ENCODE measurements around the gene PPFIBP1.

PPFIBP1 gene

DNA sequence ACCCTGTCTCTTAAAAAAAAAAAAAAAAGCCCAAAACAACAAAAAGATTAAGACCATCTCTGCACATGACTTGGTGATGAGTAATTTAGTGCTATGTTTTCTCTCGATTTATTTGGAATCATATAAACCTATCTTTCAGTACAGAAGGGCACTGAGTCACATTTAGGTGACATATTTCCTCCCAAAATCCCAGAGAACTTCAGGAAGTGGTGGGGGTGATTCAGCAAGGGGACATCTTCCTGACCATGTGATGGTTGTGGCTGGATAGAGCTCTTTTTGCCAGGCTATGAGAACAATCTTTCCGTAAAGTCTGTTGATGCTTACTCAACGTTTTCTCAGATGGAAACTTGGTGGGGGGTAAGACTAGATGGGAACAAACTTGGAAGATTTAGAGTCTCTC is 50.0 kb downstream of the PPFIBP1 start:
- DNase-seq: no peak
- CTCF ChIA-PET: interaction anchor here (0.7 to 1.7 kb wide), 5 partner anchors 9 to 137 kb away, joined by 3 to 4 read pairs (median 3); no protein-coding TSS in a partner anchor

DNA sequence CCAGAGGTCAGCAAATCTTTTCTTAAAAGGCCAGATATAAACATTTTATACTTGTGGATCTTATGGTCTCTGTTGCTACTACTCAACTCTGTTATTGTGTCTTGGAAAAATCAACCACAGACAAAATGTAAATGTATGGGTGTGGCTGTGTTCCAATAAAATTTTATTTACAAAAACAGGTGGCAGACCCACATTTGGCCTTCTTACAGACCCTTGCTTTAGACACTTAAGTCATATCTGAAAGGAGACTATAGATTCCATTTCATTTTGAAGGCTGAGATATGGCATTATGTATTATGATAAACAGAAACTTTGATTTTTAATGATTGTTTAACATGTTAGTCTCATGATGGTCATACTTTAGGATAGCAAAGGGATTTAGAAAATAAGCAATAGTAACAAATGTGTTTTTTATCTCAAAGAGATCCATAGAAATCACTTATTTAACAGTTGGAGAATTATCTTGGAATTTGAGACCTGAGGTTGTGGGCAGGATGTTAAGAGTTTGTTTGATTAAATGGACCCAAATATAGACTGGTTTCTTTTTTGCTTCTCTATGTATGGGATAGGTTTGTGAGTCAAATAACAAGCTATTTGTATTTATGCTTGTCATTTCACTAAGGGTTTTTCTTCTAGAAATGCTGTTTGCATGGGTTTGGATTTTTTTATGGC is 51.2 kb downstream of the PPFIBP1 start:
- CTCF ChIA-PET: interaction anchor here (0.8 to 1.7 kb wide), 6 partner anchors 26 to 138 kb away, joined by 3 to 4 read pairs (median 3); partner anchors contain the start of gene PPFIBP1

More for the DNA sequence above, 50.0 kb downstream of the PPFIBP1 start:
- no peak overlapping the region for H3K27ac ChIP-seq (ENCODE audit: insufficient read depth in 1 of 2, low read depth in 1 of 2, low read length in 2 of 2, poor library complexity in 1 of 2, severe bottlenecking in 2 of 2)
- POLR2A ChIA-PET: no interaction called here
- H3K4me3 ChIP-seq (ENCODE audit: control insufficient read depth in 1 of 7, extremely low read depth in 1 of 7, insufficient read depth in 4 of 7, low read depth in 2 of 7, low read length in 6 of 7): no peak overlapping the region
- H3K9me3 ChIP-seq (ENCODE audit: control extremely low read depth in 1 of 5, control insufficient read depth in 4 of 5, insufficient read depth in 2 of 5, low read depth in 1 of 5, low read length in 4 of 5): no peaks in the 10 kb centered on the region
- peaks cover 0 to 6% (median 3%) of the 10 kb centered on the region in 4 experiments for H3K36me3 ChIP-seq (ENCODE audit: control insufficient read depth in 4 of 4, insufficient read depth in 4 of 4, low read length in 3 of 4)
- peaks cover 0 to 14% (median 5%) of the 10 kb centered on the region in 4 experiments for H3K4me1 ChIP-seq (ENCODE audit: control extremely low read depth in 1 of 4, control insufficient read depth in 4 of 4, insufficient read depth in 4 of 4, low read length in 3 of 4)
- WGBS (ENCODE audit: insufficient coverage): 37% methylated on average over 2 of the region's 3 CpGs
- H3K27me3 ChIP-seq (replicated peaks in 2 of 5; ENCODE audit: control insufficient read depth in 4 of 5, insufficient read depth in 5 of 5, low read length in 4 of 5): no peaks in the 10 kb centered on the region

GRCh38 chr12:27575762-27576118 is 51.7 kb downstream of the PPFIBP1 start:
- Histone ChIP-seq H3K9me3 (ENCODE audit: control extremely low read depth in 1 of 5, control insufficient read depth in 4 of 5, insufficient read depth in 2 of 5, low read depth in 1 of 5, low read length in 4 of 5) (no peaks in the 10 kb centered on the region), H3K27me3 (replicated peaks in 2 of 5; ENCODE audit: control insufficient read depth in 4 of 5, insufficient read depth in 5 of 5, low read length in 4 of 5) (no peaks in the 10 kb centered on the region), H3K4me3 (ENCODE audit: control insufficient read depth in 1 of 7, extremely low read depth in 1 of 7, insufficient read depth in 4 of 7, low read depth in 2 of 7, low read length in 6 of 7) (no peak overlapping the region), H3K27ac (ENCODE audit: insufficient read depth in 1 of 2, low read depth in 1 of 2, low read length in 2 of 2, poor library complexity in 1 of 2, severe bottlenecking in 2 of 2) (no peak overlapping the region), H3K4me1 (ENCODE audit: control extremely low read depth in 1 of 4, control insufficient read depth in 4 of 4, insufficient read depth in 4 of 4, low read length in 3 of 4) (peaks cover 0 to 14% (median 5%) of the 10 kb centered on the region in 4 experiments), H3K36me3 (ENCODE audit: control insufficient read depth in 4 of 4, insufficient read depth in 4 of 4, low read length in 3 of 4) (peaks cover 2 to 12% (median 7%) of the 10 kb centered on the region in 4 experiments)
- DNase-seq: no peak
- POLR2A ChIA-PET: interaction anchor here (0.6 kb wide), 1 partner anchor 510 kb away, joined by 3 read pairs; no protein-coding TSS in a partner anchor
- WGBS (ENCODE audit: insufficient coverage): no CpG with 5 or more reads among the region's 2 CpGs
- CTCF ChIA-PET: interaction anchor here (0.8 to 1.3 kb wide), 5 partner anchors 11 to 52 kb away, joined by 3 to 4 read pairs (median 3); partner anchors contain the start of gene PPFIBP1

More for the DNA sequence above, 51.2 kb downstream of the PPFIBP1 start:
- H3K9me3 ChIP-seq (ENCODE audit: control extremely low read depth in 1 of 5, control insufficient read depth in 4 of 5, insufficient read depth in 2 of 5, low read depth in 1 of 5, low read length in 4 of 5): no peaks in the 10 kb centered on the region
- H3K4me3 ChIP-seq (ENCODE audit: control insufficient read depth in 1 of 7, extremely low read depth in 1 of 7, insufficient read depth in 4 of 7, low read depth in 2 of 7, low read length in 6 of 7): no peak overlapping the region
- POLR2A ChIA-PET: interaction anchor here (0.6 kb wide), 1 partner anchor 509 kb away, joined by 3 read pairs; no protein-coding TSS in a partner anchor
- H3K27ac ChIP-seq (ENCODE audit: insufficient read depth in 1 of 2, low read depth in 1 of 2, low read length in 2 of 2, poor library complexity in 1 of 2, severe bottlenecking in 2 of 2): no peak overlapping the region
- peaks cover 0 to 14% (median 5%) of the 10 kb centered on the region in 4 experiments for H3K4me1 ChIP-seq (ENCODE audit: control extremely low read depth in 1 of 4, control insufficient read depth in 4 of 4, insufficient read depth in 4 of 4, low read length in 3 of 4)
- no peak for DNase-seq
- H3K36me3 ChIP-seq (ENCODE audit: control insufficient read depth in 4 of 4, insufficient read depth in 4 of 4, low read length in 3 of 4): peaks cover 2 to 12% (median 7%) of the 10 kb centered on the region in 4 experiments
- no peaks in the 10 kb centered on the region for H3K27me3 ChIP-seq (replicated peaks in 2 of 5; ENCODE audit: control insufficient read depth in 4 of 5, insufficient read depth in 5 of 5, low read length in 4 of 5)

DNA sequence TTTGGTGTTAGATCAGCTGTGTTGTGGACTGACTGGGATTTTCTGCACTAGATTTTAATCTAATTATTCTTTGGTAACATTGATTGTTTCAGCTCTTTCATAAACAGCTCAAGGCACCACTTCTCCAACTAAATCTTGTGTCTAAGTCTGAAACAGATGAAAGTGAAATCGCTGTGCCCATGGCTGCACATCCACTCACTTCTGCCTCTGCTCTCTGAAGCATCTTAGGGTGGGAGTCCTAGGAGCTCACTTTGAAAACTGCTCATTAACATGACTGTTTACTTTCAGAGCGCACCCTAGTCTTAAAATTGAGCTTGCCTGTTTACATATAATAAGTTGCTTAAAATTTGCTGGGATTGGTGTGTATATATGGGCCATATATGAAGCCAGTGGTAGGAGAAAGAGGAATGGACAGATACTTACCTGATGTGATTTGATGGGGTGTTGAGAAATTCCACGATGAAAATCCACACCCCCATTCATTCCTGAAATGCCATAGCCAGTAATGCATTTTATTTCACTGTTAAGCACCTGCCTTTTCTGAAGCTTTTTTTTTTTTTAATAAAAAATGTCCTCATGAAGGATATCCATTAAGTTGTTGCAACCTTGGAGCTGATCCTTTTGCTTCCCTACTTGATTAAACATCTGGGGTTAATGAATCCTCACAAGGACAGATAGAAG is 52.8 kb downstream of the PPFIBP1 start:
- WGBS (ENCODE audit: insufficient coverage): no CpG with 5 or more reads among the region's 3 CpGs
- DNase-seq: no peak
- H3K4me3 ChIP-seq (ENCODE audit: control insufficient read depth in 1 of 7, extremely low read depth in 1 of 7, insufficient read depth in 4 of 7, low read depth in 2 of 7, low read length in 6 of 7): no peak overlapping the region
- H3K9me3 ChIP-seq (ENCODE audit: control extremely low read depth in 1 of 5, control insufficient read depth in 4 of 5, insufficient read depth in 2 of 5, low read depth in 1 of 5, low read length in 4 of 5): no peaks in the 10 kb centered on the region
- H3K27ac ChIP-seq (ENCODE audit: insufficient read depth in 1 of 2, low read depth in 1 of 2, low read length in 2 of 2, poor library complexity in 1 of 2, severe bottlenecking in 2 of 2): no peak overlapping the region
- CTCF ChIA-PET: interaction anchor here (0.6 to 1.3 kb wide), 5 partner anchors 10 to 121 kb away, joined by 3 to 4 read pairs (median 3); partner anchors contain the start of gene PPFIBP1
- POLR2A ChIA-PET: no interaction called here
- H3K4me1 ChIP-seq (ENCODE audit: control extremely low read depth in 1 of 4, control insufficient read depth in 4 of 4, insufficient read depth in 4 of 4, low read length in 3 of 4): peaks cover 0 to 14% (median 5%) of the 10 kb centered on the region in 4 experiments
- no peaks in the 10 kb centered on the region for H3K27me3 ChIP-seq (replicated peaks in 2 of 5; ENCODE audit: control insufficient read depth in 4 of 5, insufficient read depth in 5 of 5, low read length in 4 of 5)
- peaks cover 2 to 12% (median 7%) of the 10 kb centered on the region in 4 experiments for H3K36me3 ChIP-seq (ENCODE audit: control insufficient read depth in 4 of 4, insufficient read depth in 4 of 4, low read length in 3 of 4)

DNA sequence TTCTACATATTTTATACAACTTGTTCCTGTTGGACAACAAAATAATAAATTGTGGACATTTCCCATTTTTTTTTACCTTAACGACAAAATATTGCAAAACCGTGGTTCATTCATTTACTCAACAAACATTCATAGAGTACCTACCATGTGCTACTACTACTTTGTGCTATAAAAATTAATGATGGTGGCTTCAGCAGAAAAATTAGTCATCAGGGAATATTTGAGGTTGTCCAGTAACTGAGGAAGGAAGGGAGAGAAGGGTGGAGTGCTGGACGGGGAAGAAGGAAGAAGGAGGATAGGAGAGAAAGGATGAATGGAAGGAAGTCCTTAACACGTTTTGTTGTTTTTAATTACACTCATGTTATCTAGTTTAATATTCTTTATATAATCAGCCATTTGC is 53.7 kb downstream of the PPFIBP1 start:
- H3K27me3 ChIP-seq (replicated peaks in 2 of 5; ENCODE audit: control insufficient read depth in 4 of 5, insufficient read depth in 5 of 5, low read length in 4 of 5): no peaks in the 10 kb centered on the region
- ChIA-PET CTCF (interaction anchor here (0.6 kb wide), 1 partner anchor 11 kb away, joined by 3 read pairs; no protein-coding TSS in a partner anchor), POLR2A (no interaction called here)
- H3K4me1 ChIP-seq (ENCODE audit: control extremely low read depth in 1 of 4, control insufficient read depth in 4 of 4, insufficient read depth in 4 of 4, low read length in 3 of 4): peaks cover 0 to 14% (median 5%) of the 10 kb centered on the region in 4 experiments
- DNase-seq: no peak
- no CpG with 5 or more reads among the region's 4 CpGs for WGBS (ENCODE audit: insufficient coverage)
- peaks cover 2 to 12% (median 7%) of the 10 kb centered on the region in 4 experiments for H3K36me3 ChIP-seq (ENCODE audit: control insufficient read depth in 4 of 4, insufficient read depth in 4 of 4, low read length in 3 of 4)
- no peak overlapping the region for H3K4me3 ChIP-seq (ENCODE audit: control insufficient read depth in 1 of 7, extremely low read depth in 1 of 7, insufficient read depth in 4 of 7, low read depth in 2 of 7, low read length in 6 of 7)
- no peaks in the 10 kb centered on the region for H3K9me3 ChIP-seq (ENCODE audit: control extremely low read depth in 1 of 5, control insufficient read depth in 4 of 5, insufficient read depth in 2 of 5, low read depth in 1 of 5, low read length in 4 of 5)
- H3K27ac ChIP-seq (ENCODE audit: insufficient read depth in 1 of 2, low read depth in 1 of 2, low read length in 2 of 2, poor library complexity in 1 of 2, severe bottlenecking in 2 of 2): no peak overlapping the region

- Histone ChIP-seq H3K9me3 (ENCODE audit: control extremely low read depth in 1 of 5, control insufficient read depth in 4 of 5, insufficient read depth in 2 of 5, low read depth in 1 of 5, low read length in 4 of 5) (no peaks in the 10 kb centered on the region), H3K27me3 (replicated peaks in 2 of 5; ENCODE audit: control insufficient read depth in 4 of 5, insufficient read depth in 5 of 5, low read length in 4 of 5) (no peaks in the 10 kb centered on the region), H3K36me3 (ENCODE audit: control insufficient read depth in 4 of 4, insufficient read depth in 4 of 4, low read length in 3 of 4) (peaks cover 2 to 14% (median 7%) of the 10 kb centered on the region in 4 experiments), H3K4me3 (ENCODE audit: control insufficient read depth in 1 of 7, extremely low read depth in 1 of 7, insufficient read depth in 4 of 7, low read depth in 2 of 7, low read length in 6 of 7) (no peak overlapping the region), H3K4me1 (ENCODE audit: control extremely low read depth in 1 of 4, control insufficient read depth in 4 of 4, insufficient read depth in 4 of 4, low read length in 3 of 4) (peaks cover 0 to 16% (median 3%) of the 10 kb centered on the region in 4 experiments), H3K27ac (ENCODE audit: insufficient read depth in 1 of 2, low read depth in 1 of 2, low read length in 2 of 2, poor library complexity in 1 of 2, severe bottlenecking in 2 of 2) (no peak overlapping the region)
- CTCF ChIA-PET: interaction anchor here (0.9 kb wide), 1 partner anchor 23 kb away, joined by 3 read pairs; no protein-coding TSS in a partner anchor
- 81% methylated on average over 5 of the region's 7 CpGs for WGBS (ENCODE audit: insufficient coverage)
- no peak for DNase-seq
- POLR2A ChIA-PET: no interaction called here
Observed at GRCh38 chr12:27578689-27579372, 54.8 kb downstream of the PPFIBP1 start.

Measured in common myeloid progenitor, CD34-positive (primary cell).